ENCODE data around the gene CAMK4. TPM values are rescaled to one million over a fixed set of nuclear protein-coding genes. Genes with fewer than 3 reads are reported as not detected.

CAMK4 gene
- total RNA-seq, 1 donor from 2014 or later: 5.1 TPM

DNA sequence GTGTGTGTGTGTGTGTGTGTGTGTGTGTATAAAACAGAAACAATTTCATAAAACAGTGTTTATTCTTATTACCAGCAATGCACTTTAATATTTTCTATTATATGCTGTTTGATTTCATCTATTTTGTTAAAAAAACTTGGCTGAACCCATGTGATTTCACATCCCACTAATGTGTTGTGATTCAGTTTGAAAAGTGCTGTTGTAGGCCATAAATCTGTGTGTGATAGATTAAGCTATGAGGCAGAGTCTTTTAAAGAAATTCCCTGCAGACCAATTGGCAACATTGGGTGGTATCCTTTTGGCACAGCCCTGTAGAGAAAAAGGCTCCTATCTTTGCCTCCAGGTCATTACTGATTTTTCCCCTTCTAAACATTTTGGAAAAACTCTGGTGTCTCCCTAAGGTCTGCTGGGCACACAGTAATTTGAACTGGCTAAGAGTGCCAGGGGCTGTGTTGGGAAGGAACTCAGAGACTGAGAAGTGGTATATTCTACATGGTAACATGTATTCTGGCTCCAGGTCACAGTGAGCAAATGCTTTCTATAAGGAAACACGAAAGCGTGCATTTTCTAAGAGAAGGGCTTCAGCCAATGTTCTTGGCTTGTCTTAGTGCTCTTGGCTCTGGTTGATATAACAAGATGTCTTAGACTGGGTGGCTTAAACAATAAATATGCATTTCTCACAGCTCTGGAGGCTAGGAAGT is 4.5 kb downstream of the CAMK4 start:
- no peak for DNase-seq (ENCODE audit: low read depth)
- no peak for TF ChIP-seq CTCF (conservative IDR thresholded peaks at IDR 0.05; ENCODE audit: low read depth, low read length)
- H3K4me3 ChIP-seq (ENCODE audit: low read depth, low read length): no peak overlapping the region

DNA sequence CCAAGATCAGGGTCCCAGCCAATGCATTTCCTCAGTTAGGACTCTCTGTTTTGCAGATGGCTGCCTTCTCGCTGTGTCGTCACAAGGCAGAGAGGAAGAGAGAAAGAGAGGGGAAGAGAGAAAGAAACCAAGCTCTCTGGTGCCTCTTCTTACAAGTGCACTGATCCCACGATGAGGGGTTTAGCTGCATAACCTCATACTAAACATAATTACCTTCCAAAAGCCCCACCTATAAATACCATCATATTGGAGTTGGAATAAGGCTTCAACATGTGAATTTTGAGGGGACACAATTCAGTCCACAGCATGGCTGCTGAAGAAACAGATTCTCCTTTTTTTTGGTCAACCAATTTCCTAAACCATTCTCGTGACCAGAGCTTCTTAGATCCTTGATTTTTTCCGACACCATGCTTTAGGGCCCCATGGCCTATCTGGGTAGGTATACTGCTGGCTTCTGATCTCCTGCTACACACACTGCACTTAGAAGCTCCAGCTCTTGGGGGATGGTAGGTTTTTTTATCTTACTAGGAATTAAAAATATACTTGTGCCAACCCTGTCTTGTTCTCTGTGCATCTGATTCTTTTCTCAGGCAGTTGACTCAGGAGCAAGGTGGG is 5.1 kb downstream of the CAMK4 start:
- no peak for TF ChIP-seq CTCF (conservative IDR thresholded peaks at IDR 0.05; ENCODE audit: low read depth, low read length)
- DNase-seq (ENCODE audit: low read depth): no peak

GRCh38 chr5:111229871-111230810 is 6.0 kb downstream of the CAMK4 start:
- no peak overlapping the region for H3K4me3 ChIP-seq (ENCODE audit: low read depth, low read length)
- no peak for DNase-seq (ENCODE audit: low read depth)
- TF ChIP-seq CTCF (conservative IDR thresholded peaks at IDR 0.05; ENCODE audit: low read depth, low read length): no peak

More for the DNA sequence above, 5.1 kb downstream of the CAMK4 start:
- no peak overlapping the region for H3K4me3 ChIP-seq (ENCODE audit: low read depth, low read length)

GRCh38 chr5:111231119-111231518 is 6.9 kb downstream of the CAMK4 start:
- DNase-seq (ENCODE audit: low read depth): no peak
- no peak overlapping the region for H3K4me3 ChIP-seq (ENCODE audit: low read depth, low read length)
- no peak for TF ChIP-seq CTCF (conservative IDR thresholded peaks at IDR 0.05; ENCODE audit: low read depth, low read length)

DNA sequence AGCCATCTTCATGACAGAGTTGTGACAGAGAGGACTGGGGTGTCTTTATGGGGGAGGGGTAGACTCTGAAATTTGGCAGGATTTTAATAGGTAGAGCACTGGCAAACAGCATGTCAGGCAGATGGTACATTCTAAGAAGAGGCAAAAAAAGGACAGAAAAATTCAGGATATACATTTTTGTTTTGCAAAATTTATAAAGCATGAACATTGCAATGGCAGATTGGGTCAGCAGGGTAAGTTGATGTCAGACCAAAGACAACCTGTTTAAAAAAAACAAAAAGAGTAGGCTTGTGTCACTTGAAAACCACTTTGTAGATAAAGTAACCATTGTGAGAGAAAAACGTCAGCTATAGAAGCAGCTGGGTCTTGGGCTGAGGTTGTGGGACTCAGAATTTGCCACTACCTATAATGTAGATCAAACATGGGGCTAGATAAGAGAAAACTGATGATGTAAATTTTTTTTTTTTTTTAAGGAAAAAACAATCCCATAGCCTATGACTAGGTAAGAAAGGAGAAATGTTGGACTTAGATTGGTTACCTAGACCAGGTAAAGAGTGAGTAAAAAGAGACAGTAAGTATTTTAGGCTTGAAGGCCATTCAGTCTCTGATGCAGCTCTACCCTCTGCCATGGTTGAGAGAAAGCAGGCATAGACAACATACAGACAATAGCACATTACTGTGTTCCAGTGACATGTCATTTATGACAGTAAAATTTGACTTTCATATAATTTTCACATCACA is 8.3 kb downstream of the CAMK4 start:
- no peak for TF ChIP-seq CTCF (conservative IDR thresholded peaks at IDR 0.05; ENCODE audit: low read depth, low read length)
- no peak overlapping the region for H3K4me3 ChIP-seq (ENCODE audit: low read depth, low read length)
- DNase-seq (ENCODE audit: low read depth): no peak

DNA sequence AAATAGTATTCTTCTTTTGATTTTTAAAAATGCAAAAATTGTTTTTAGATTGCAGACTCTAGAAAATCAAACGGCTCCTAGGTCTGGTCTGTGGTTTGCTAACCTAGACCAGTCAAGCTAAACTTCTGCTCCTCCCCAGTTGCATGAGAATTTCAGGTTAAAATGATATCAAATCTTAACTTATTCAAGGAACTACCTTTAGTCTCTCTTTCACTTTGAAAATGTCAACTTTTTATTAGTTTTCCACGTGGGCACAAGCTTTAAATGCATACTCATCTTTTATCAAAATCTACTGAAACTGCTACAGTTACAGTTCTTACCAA is 8.8 kb downstream of the CAMK4 start:
- no peak for DNase-seq (ENCODE audit: low read depth)
- H3K4me3 ChIP-seq (ENCODE audit: low read depth, low read length): no peak overlapping the region
- TF ChIP-seq CTCF (conservative IDR thresholded peaks at IDR 0.05; ENCODE audit: low read depth, low read length): no peak
